Trophoblast cell (in vitro differentiated cells and primary cell): ENCODE results near the gene NPDC1.

Experiments used
- DNase-seq, 2 donors: peaks; one replicate each; pipeline ENCODE4 v3.0.0-alpha.2; 2016
- H2AFZ ChIP-seq: 2 replicates; pipeline ENCODE4 v1.6.1; 2013; ENCODE audit warnings: low read length, moderate library complexity, mild to moderate bottlenecking; ENCODE audit not compliant: insufficient read depth, poor library complexity
- H2AK5ac ChIP-seq: 2 replicates; pipeline ENCODE4 v1.6.1; 2013; ENCODE audit warnings: mild to moderate bottlenecking, low read length
- H2BK120ac ChIP-seq: 2 replicates; pipeline ENCODE4 v1.6.1; 2013; ENCODE audit warnings: low read length, mild to moderate bottlenecking, moderate library complexity; ENCODE audit not compliant: insufficient read depth, poor library complexity
- H2BK12ac ChIP-seq: 2 replicates; pipeline ENCODE4 v1.6.1; 2013; ENCODE audit warnings: mild to moderate bottlenecking, low read length, moderate library complexity
- H2BK5ac ChIP-seq: 2 replicates; pipeline ENCODE4 v1.6.1; 2013; ENCODE audit warnings: low read length, low read depth, moderate library complexity, mild to moderate bottlenecking; ENCODE audit not compliant: poor library complexity
- H3K14ac ChIP-seq: 2 replicates; pipeline ENCODE4 v1.6.1; 2013; ENCODE audit warnings: mild to moderate bottlenecking, low read length
- H3K18ac ChIP-seq: 2 replicates; pipeline ENCODE4 v1.6.1; 2013; ENCODE audit warnings: mild to moderate bottlenecking, low read length
- H3K23ac ChIP-seq: 2 replicates; pipeline ENCODE4 v1.6.1; 2013; ENCODE audit warnings: low read length
- H3K27ac ChIP-seq: 2 replicates; pipeline ENCODE4 v1.5.1; 2013; ENCODE audit warnings: low read depth, mild to moderate bottlenecking, inconsistent platforms, low read length, moderate library complexity
- H3K27me3 ChIP-seq: 2 replicates; pipeline ENCODE4 v1.6.1; 2013; ENCODE audit warnings: inconsistent platforms, mild to moderate bottlenecking, low read length, moderate library complexity; ENCODE audit not compliant: insufficient read depth
- H3K36me3 ChIP-seq, 2 experiments: 1 replicate in 1 of 2; 2 replicates in 1 of 2; pipeline ENCODE4 v1.6.1; 2013; ENCODE audit warnings: low read length in 2 of 2, mild to moderate bottlenecking in 2 of 2, moderate library complexity in 1 of 2; ENCODE audit not compliant: insufficient read depth in 2 of 2, control insufficient read depth in 1 of 2
- H3K4ac ChIP-seq: 2 replicates; pipeline ENCODE4 v1.6.1; 2013; ENCODE audit warnings: low read depth, mild to moderate bottlenecking, low read length, moderate library complexity
- H3K4me1 ChIP-seq, 2 experiments: 1 replicate in 1 of 2; 2 replicates in 1 of 2; pipeline ENCODE4 v1.6.1; 2013; ENCODE audit warnings: low read length in 2 of 2, mild to moderate bottlenecking in 2 of 2, moderate library complexity in 1 of 2; ENCODE audit not compliant: insufficient read depth in 2 of 2, control insufficient read depth in 1 of 2
- H3K4me2 ChIP-seq: 2 replicates; pipeline ENCODE4 v1.6.1; 2013; ENCODE audit warnings: inconsistent platforms, mild to moderate bottlenecking, low read length, moderate library complexity
- H3K4me3 ChIP-seq: 2 replicates; pipeline ENCODE4 v1.5.1; 2013; ENCODE audit warnings: mild to moderate bottlenecking, low read depth, low read length, inconsistent platforms
- H3K79me1 ChIP-seq: one replicate; pipeline ENCODE4 v1.6.1; 2013; ENCODE audit warnings: low read length
- H3K79me2 ChIP-seq: 2 replicates; pipeline ENCODE4 v1.6.1; 2013; ENCODE audit warnings: low read length, mild to moderate bottlenecking; ENCODE audit not compliant: control insufficient read depth, insufficient read depth, poor library complexity
- H3K9ac ChIP-seq: 2 replicates; pipeline ENCODE4 v1.6.1; 2013; ENCODE audit warnings: mild to moderate bottlenecking, low read length
- H3K9me3 ChIP-seq: 2 replicates; pipeline ENCODE4 v1.6.1; 2013; ENCODE audit warnings: low read depth, mild to moderate bottlenecking, control low read depth, inconsistent platforms, low read length; ENCODE audit not compliant: insufficient read depth
- H4K12ac ChIP-seq: 2 replicates; pipeline ENCODE4 v1.6.1; 2013; ENCODE audit warnings: low read depth, mild to moderate bottlenecking, low read length, moderate library complexity
- H4K8ac ChIP-seq: 2 replicates; pipeline ENCODE4 v1.6.1; 2013; ENCODE audit warnings: low read depth, mild to moderate bottlenecking, low read length, moderate library complexity
- H4K91ac ChIP-seq: one replicate; pipeline ENCODE4 v1.6.1; 2013; ENCODE audit warnings: low read depth, mild to moderate bottlenecking, low read length, moderate library complexity
- WGBS: extraction: QIAGEN DNeasy Blood & Tissue Kit; methylation state at CpG from one replicate; pipeline ENCODE4 v1.1.7; 2013; ENCODE audit warnings: missing lambda C conversion rate; ENCODE audit not compliant: insufficient read length, insufficient coverage; ENCODE audit errors: extremely low coverage; 5-methylcytosine and 5-hydroxymethylcytosine counted together

The NPDC1 gene

GRCh38 chr9:137015976-137016375 lies 30.0 kb downstream of the NPDC1 start:
- Histone ChIP-seq H3K79me2 (no peaks in the 10 kb centered on the region), H2BK5ac (no peak overlapping the region), H3K4ac (no peak overlapping the region), H3K9ac (no peak overlapping the region), H3K36me3 (no peaks in the 10 kb centered on the region), H2AK5ac (no peak overlapping the region), H3K23ac (no peak overlapping the region), H3K27ac (no peak overlapping the region), H4K8ac (no peak overlapping the region), H4K12ac (no peak overlapping the region), H3K14ac (no peak overlapping the region), H2BK120ac (no peak overlapping the region), H3K4me2 (no peak overlapping the region), H3K9me3 (peaks cover 26% of the 10 kb centered on the region), H4K91ac (no peak overlapping the region), H3K4me1 (no peaks in the 10 kb centered on the region), H3K79me1 (no peaks in the 10 kb centered on the region), H2BK12ac (no peak overlapping the region), H3K18ac (no peak overlapping the region), H3K27me3 (no peaks in the 10 kb centered on the region), H3K4me3 (no peak overlapping the region), H2AFZ (no peak overlapping the region)
- no peak for DNase-seq
- WGBS = no CpG with 5 or more reads among the region's 21 CpGs

- no peaks in the 10 kb centered on the region for H3K79me2 ChIP-seq
- H3K36me3 ChIP-seq = no peaks in the 10 kb centered on the region
- no peak overlapping the region for H3K4me3 ChIP-seq
- no peak overlapping the region for H2AK5ac ChIP-seq
- H3K23ac ChIP-seq = no peak overlapping the region
- no peak overlapping the region for H3K27ac ChIP-seq
- no peak overlapping the region for H2BK5ac ChIP-seq
- H3K18ac ChIP-seq = no peak overlapping the region
- H3K14ac ChIP-seq = no peak overlapping the region
- no peak overlapping the region for H2BK12ac ChIP-seq
- H3K4ac ChIP-seq = no peak overlapping the region
- H3K9ac ChIP-seq = no peak overlapping the region
- H3K79me1 ChIP-seq = no peaks in the 10 kb centered on the region
- DNase-seq = no peak
- no peak overlapping the region for H2AFZ ChIP-seq
- H3K4me2 ChIP-seq = no peak overlapping the region
- H4K12ac ChIP-seq = no peak overlapping the region
- H3K27me3 ChIP-seq = no peaks in the 10 kb centered on the region
- WGBS = no CpG with 5 or more reads among the region's 25 CpGs
- peaks cover 24% of the 10 kb centered on the region for H3K9me3 ChIP-seq
- no peak overlapping the region for H4K91ac ChIP-seq
- H4K8ac ChIP-seq = no peak overlapping the region
- no peaks in the 10 kb centered on the region for H3K4me1 ChIP-seq
- no peak overlapping the region for H2BK120ac ChIP-seq
Measured at GRCh38 chr9:137015540-137015930, 30.4 kb downstream of the NPDC1 start.

GRCh38 chr9:137014776-137015539 lies 31.0 kb downstream of the NPDC1 start:
- Histone ChIP-seq H2AFZ (no peak overlapping the region), H2AK5ac (no peak overlapping the region), H3K4me2 (no peak overlapping the region), H3K4me3 (no peak overlapping the region), H2BK5ac (no peak overlapping the region), H3K9me3 (peaks cover 24% of the 10 kb centered on the region), H3K4me1 (no peaks in the 10 kb centered on the region), H3K4ac (no peak overlapping the region), H3K23ac (no peak overlapping the region), H3K36me3 (no peaks in the 10 kb centered on the region), H4K8ac (no peak overlapping the region), H3K79me2 (no peaks in the 10 kb centered on the region), H2BK12ac (no peak overlapping the region), H2BK120ac (no peak overlapping the region), H4K12ac (no peak overlapping the region), H3K27me3 (no peaks in the 10 kb centered on the region), H3K79me1 (no peaks in the 10 kb centered on the region), H3K14ac (no peak overlapping the region), H3K27ac (no peak overlapping the region), H4K91ac (no peak overlapping the region), H3K18ac (no peak overlapping the region), H3K9ac (no peak overlapping the region)
- no CpG with 5 or more reads among the region's 36 CpGs for WGBS
- no peak for DNase-seq

GRCh38 chr9:137014166-137014565 lies 31.8 kb downstream of the NPDC1 start:
- H3K4me2 ChIP-seq = no peak overlapping the region
- H2BK120ac ChIP-seq = no peak overlapping the region
- no peak overlapping the region for H3K27ac ChIP-seq
- no peak overlapping the region for H3K23ac ChIP-seq
- no peak overlapping the region for H4K91ac ChIP-seq
- H3K79me1 ChIP-seq = no peaks in the 10 kb centered on the region
- no peaks in the 10 kb centered on the region for H3K79me2 ChIP-seq
- peaks cover 24% of the 10 kb centered on the region for H3K9me3 ChIP-seq
- H3K4ac ChIP-seq = no peak overlapping the region
- no peak for DNase-seq
- WGBS = no CpG with 5 or more reads among the region's 23 CpGs
- no peak overlapping the region for H4K8ac ChIP-seq
- no peak overlapping the region for H2BK5ac ChIP-seq
- H3K36me3 ChIP-seq = no peaks in the 10 kb centered on the region
- H3K18ac ChIP-seq = no peak overlapping the region
- no peak overlapping the region for H2AK5ac ChIP-seq
- H2AFZ ChIP-seq = no peak overlapping the region
- H4K12ac ChIP-seq = no peak overlapping the region
- no peak overlapping the region for H3K9ac ChIP-seq
- H2BK12ac ChIP-seq = no peak overlapping the region
- H3K4me1 ChIP-seq = no peaks in the 10 kb centered on the region
- no peak overlapping the region for H3K14ac ChIP-seq
- no peak overlapping the region for H3K4me3 ChIP-seq
- no peaks in the 10 kb centered on the region for H3K27me3 ChIP-seq
